OCI-LY3 (cell line): ENCODE measurements around the gene USP14.

ENCODE experiments used
- CTCF ChIP-seq: fragments of 200-600, 300-600 bp; sonication (generic); IDR thresholded peaks from 2 replicates; pipeline ENCODE4 v1.5.1; 2014; ENCODE audit warnings: antibody characterized with exemption, low read length, low read depth
- EZH2phosphoT487 ChIP-seq: fragments of 200-600 bp; shearing (Covaris generic); IDR thresholded peaks from 2 replicates; pipeline ENCODE4 v1.6.1; 2018; ENCODE audit warnings: antibody characterized with exemption, mixed run types, low read depth

DNA sequence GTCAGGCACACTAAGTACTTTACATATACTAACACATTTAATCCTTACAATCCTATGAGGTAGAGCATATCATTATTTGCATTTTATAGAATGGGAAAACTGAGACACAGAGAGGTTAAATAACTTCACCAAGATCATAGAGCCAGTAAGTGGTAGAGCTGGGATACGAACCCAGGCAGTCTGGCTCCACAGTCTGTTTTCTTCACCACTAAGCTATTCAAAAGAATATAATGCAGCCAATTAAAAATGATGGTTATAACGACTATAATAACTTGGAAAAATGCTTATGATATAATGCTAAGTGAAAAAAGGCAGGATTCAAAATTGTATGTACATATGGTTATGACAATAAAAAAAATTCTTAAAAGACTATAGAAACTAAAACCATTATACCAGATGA is 102.2 kb downstream of the USP14 start:
- TF ChIP-seq CTCF: no peak
- no peak for TF ChIP-seq EZH2phosphoT487
